ENCODE measurements around the gene COX7A2. TPM values are rescaled to one million over a fixed set of nuclear protein-coding genes. Genes with fewer than 3 reads are reported as not detected.

The COX7A2 gene
- total RNA-seq, 1 donor from 2014 or later, result 330 TPM

- Histone ChIP-seq H3K27ac (peak within 1 kb of the TSS; percentile 10), H3K4me2 (peak within 1 kb of the TSS; percentile 82), H3F3A (ENCODE audit: low read depth) (peaks cover 11% of the 10 kb centered on the region), H3K4me1 (peaks cover 35% of the 10 kb centered on the region), H3K36me3 (no peaks in the 10 kb centered on the region), H4K20me1 (ENCODE audit: low read depth) (peaks cover 13% of the 10 kb centered on the region), H2AFZ (replicated peaks) (peak within 1 kb of the TSS; percentile 91), H3K4me3 (peak within 1 kb of the TSS; percentile 75), H3K9ac (peak within 1 kb of the TSS; percentile 59), H3K79me2 (ENCODE audit: low read depth) (peaks cover 56% of the 10 kb centered on the region), H3K27me3 (no peaks in the 10 kb centered on the region), H3K9me3 (ENCODE audit: low read depth) (no peaks in the 10 kb centered on the region)
- no peaks in the 10 kb centered on the region for H3K36me3 Mint-ChIP-seq
- no peak for TF ChIP-seq EZH2phosphoT487 (IDR thresholded peaks at IDR 0.05)
- TF ChIP-seq EZH2 (IDR thresholded peaks at IDR 0.05), result no peak
- TF ChIP-seq, protein P1, sequence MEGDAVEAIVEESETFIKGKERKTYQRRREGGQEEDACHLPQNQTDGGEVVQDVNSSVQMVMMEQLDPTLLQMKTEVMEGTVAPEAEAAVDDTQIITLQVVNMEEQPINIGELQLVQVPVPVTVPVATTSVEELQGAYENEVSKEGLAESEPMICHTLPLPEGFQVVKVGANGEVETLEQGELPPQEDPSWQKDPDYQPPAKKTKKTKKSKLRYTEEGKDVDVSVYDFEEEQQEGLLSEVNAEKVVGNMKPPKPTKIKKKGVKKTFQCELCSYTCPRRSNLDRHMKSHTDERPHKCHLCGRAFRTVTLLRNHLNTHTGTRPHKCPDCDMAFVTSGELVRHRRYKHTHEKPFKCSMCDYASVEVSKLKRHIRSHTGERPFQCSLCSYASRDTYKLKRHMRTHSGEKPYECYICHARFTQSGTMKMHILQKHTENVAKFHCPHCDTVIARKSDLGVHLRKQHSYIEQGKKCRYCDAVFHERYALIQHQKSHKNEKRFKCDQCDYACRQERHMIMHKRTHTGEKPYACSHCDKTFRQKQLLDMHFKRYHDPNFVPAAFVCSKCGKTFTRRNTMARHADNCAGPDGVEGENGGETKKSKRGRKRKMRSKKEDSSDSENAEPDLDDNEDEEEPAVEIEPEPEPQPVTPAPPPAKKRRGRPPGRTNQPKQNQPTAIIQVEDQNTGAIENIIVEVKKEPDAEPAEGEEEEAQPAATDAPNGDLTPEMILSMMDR (IDR thresholded peaks at IDR 0.05), result no peak
- H3K27me3 Mint-ChIP-seq (ENCODE audit: insufficient read depth, low read depth), result no peaks in the 10 kb centered on the region
- no peak within 1 kb of the TSS for H3K27ac Mint-ChIP-seq
- peaks cover 15% of the 10 kb centered on the region for H3K4me1 Mint-ChIP-seq
- H3K4me3 Mint-ChIP-seq, result no peak within 1 kb of the TSS
- peak; percentile 98 for DNase-seq (ENCODE audit: low spot score)
- H3K9me3 Mint-ChIP-seq, result no peaks in the 10 kb centered on the region
These were observed 41.2 kb upstream of the COX7A2 start, which contains the start of gene TMEM30A for GRCh38 chr6:75284632-75285282. Gene TMEM30A, minus strand, starts transcription at chr6:75284792. Its CDS starts 154 bp downstream, at chr6:75284638.

- Histone ChIP-seq H3K4me2 (peak overlapping the region; percentile 77), H3F3A (ENCODE audit: low read depth) (peaks cover 11% of the 10 kb centered on the region), H3K27ac (peak overlapping the region; percentile 10), H3K27me3 (no peaks in the 10 kb centered on the region), H3K36me3 (no peaks in the 10 kb centered on the region), H3K9ac (peak overlapping the region; percentile 59), H3K9me3 (ENCODE audit: low read depth) (no peaks in the 10 kb centered on the region), H3K4me3 (peak overlapping the region; percentile 75), H2AFZ (replicated peaks) (peak overlapping the region; percentile 44), H3K79me2 (ENCODE audit: low read depth) (peaks cover 63% of the 10 kb centered on the region), H3K4me1 (peaks cover 38% of the 10 kb centered on the region), H4K20me1 (ENCODE audit: low read depth) (peaks cover 13% of the 10 kb centered on the region)
- Mint-ChIP-seq H3K4me3 (no peak overlapping the region), H3K27ac (no peak overlapping the region), H3K9me3 (no peaks in the 10 kb centered on the region), H3K36me3 (no peaks in the 10 kb centered on the region), H3K4me1 (peaks cover 13% of the 10 kb centered on the region), H3K27me3 (ENCODE audit: insufficient read depth, low read depth) (no peaks in the 10 kb centered on the region)
- TF ChIP-seq EZH2phosphoT487 (IDR thresholded peaks at IDR 0.05) (no peak), EZH2 (IDR thresholded peaks at IDR 0.05) (no peak)
- TF ChIP-seq, protein P1 (IDR thresholded peaks at IDR 0.05), result no peak
- DNase-seq (ENCODE audit: low spot score), result peak; percentile 65
These were observed 40.5 kb upstream of the COX7A2 start for GRCh38 chr6:75283907-75284631.

- Histone ChIP-seq H3K9ac (peak overlapping the region; percentile 10), H2AFZ (replicated peaks) (no peak overlapping the region), H3K36me3 (no peaks in the 10 kb centered on the region), H3K79me2 (ENCODE audit: low read depth) (peaks cover 76% of the 10 kb centered on the region), H3K4me1 (peaks cover 44% of the 10 kb centered on the region), H3K4me3 (peak overlapping the region; percentile 75), H3F3A (ENCODE audit: low read depth) (peaks cover 11% of the 10 kb centered on the region), H3K4me2 (peak overlapping the region; percentile 77), H4K20me1 (ENCODE audit: low read depth) (peaks cover 20% of the 10 kb centered on the region), H3K27me3 (no peaks in the 10 kb centered on the region), H3K9me3 (ENCODE audit: low read depth) (no peaks in the 10 kb centered on the region), H3K27ac (no peak overlapping the region)
- H3K4me1 Mint-ChIP-seq, result peaks cover 13% of the 10 kb centered on the region
- no peaks in the 10 kb centered on the region for H3K9me3 Mint-ChIP-seq
- H3K36me3 Mint-ChIP-seq, result peaks cover 3% of the 10 kb centered on the region
- H3K27ac Mint-ChIP-seq, result no peak overlapping the region
- DNase-seq (ENCODE audit: low spot score), result no peak
- H3K4me3 Mint-ChIP-seq, result no peak overlapping the region
- H3K27me3 Mint-ChIP-seq (ENCODE audit: insufficient read depth, low read depth), result no peaks in the 10 kb centered on the region
- no peak for TF ChIP-seq EZH2phosphoT487 (IDR thresholded peaks at IDR 0.05)
- TF ChIP-seq EZH2 (IDR thresholded peaks at IDR 0.05), result no peak
- TF ChIP-seq, protein P1 (IDR thresholded peaks at IDR 0.05), result no peak
These were observed 39.1 kb upstream of the COX7A2 start for GRCh38 chr6:75282706-75283105.

Measured in neural progenitor cell (in vitro differentiated cells).